Smooth muscle cell of the umbilical artery (primary cell): ENCODE results near the gene TTC1. TPM values are rescaled to one million over a fixed set of nuclear protein-coding genes. Genes with fewer than 3 reads are reported as not detected.

Experiments
- total RNA-seq: library from RNA; depleted of rRNA; stranded (reverse); fragments of >200 nt; gene quantifications from 2 replicates; pipeline ENCODE4 v1.2.3, GENCODE V29; 2014

TTC1 gene, protein sequence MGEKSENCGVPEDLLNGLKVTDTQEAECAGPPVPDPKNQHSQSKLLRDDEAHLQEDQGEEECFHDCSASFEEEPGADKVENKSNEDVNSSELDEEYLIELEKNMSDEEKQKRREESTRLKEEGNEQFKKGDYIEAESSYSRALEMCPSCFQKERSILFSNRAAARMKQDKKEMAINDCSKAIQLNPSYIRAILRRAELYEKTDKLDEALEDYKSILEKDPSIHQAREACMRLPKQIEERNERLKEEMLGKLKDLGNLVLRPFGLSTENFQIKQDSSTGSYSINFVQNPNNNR
- 49.9 and 63.5 TPM in 2 replicates for total RNA-seq

DNA sequence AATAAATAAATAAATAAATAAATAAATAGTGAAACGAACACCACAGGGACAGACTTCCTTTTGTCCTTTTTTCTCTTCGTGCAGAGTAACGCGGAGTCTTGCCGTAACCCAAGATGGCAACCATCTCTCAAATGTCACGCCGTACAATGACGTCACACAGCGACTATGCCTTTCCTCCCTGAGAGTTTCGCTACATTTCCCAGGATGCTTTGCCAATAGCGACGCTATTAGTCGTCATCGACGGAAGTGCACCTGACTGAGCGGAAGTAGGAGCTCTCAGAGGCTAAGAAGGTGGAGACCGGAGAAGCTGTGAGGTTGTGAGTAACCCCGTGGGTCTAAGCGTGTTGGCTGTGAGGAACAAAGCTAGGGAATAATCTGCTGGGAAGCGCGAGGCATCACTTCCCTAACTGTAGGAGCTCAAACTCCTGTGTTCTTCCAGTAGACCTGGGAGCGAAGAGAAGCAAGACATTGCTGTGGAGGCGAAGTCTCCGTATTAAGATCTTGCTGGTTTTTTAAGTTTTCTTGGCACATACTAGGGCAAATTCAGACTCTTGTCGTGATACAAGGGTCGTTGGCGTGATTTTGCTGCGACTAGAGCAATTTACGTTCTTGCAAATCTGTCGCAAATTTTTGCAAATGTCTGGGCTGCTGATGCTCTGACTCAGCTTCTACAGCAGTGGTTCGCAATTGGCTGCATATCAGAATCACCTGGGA, at the start of gene TTC1:
Gene TTC1 (plus strand): TSS at position 263 of the 714 bp plus-strand sequence. CDS start 1,390 bp downstream, outside the sequence.

Other genes starting within 250 kb of the TTC1 start
- gene ADRA1B, start 92.7 kb upstream of the TTC1 start, total RNA-seq: under 0.01 and 0.23 TPM in 2 replicates
- gene PWWP2A, start 110.3 kb downstream of the TTC1 start, total RNA-seq: 22.0 and 34.5 TPM in 2 replicates
- gene FABP6, start 220.4 kb downstream of the TTC1 start, total RNA-seq: 0.55 TPM in 1 of 2 replicates, not detected in the other